GM19397 (cell line): ENCODE results near the gene EFCAB14.
A peak's percentile ranks its signal among the peaks of the same experiment; 100 is the strongest.
"Not testable (repeated sequence)": the region's sequence is repeated elsewhere in the genome, so short reads cannot be mapped to it uniquely, and the experiment has no call there.

Source experiments
- ATAC-seq: cut with Tn5 transposase; IDR thresholded peaks from one replicate; pipeline ENCODE4 v1.9.1; 2021; ENCODE audit warnings: mild to moderate bottlenecking, moderate library complexity; ENCODE audit not compliant: unreplicated experiment

The EFCAB14 gene

DNA sequence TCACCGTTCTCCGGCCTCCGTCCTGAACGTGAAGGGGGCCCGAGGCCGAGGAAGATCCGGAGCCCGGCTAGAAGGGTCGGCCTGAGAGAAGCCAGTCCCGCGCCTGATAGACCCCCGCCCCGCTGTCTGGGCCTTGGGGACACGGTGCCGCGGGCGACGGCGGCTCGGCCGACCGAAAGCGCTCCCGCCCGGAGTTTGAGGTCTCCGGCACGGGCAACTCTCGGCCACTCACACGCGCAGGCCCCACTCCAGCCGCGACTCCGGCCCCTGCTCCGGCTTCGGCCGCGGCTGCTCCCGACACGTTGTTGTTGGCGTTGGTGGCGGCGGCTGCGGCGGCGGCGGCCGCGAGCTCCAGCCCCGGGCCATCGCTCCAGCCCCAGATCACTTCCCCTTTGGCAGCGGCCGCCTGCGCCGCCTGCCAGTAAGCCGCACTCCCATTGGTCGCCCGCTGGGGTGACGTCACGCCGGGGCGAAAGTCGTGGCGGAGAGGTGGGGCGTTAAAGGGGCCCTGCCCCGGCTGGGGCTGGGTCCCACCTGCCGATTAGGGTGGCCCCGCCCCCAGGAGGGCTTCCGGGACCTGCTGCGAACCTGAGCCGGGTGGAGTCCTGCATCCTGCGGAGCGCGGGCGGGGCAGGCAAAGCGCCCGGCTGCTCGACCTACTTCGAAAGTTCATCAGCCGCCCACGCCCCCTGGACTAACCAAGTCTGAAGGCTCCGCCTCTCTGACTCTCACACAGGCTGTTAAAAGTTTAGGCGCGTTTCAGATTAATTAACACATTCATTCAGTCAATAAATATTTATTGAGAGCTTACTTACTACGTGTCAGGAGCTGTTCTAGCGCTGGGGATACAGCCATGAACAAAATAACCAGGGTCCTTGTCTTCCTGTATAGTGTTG lies at the start of gene EFCAB14:
Gene EFCAB14, minus strand, starts transcription at position 388 of the 896 bp plus-strand sequence. CDS start 1,027 bp downstream, outside the sequence.
- ATAC-seq = peak; percentile 98

GRCh38 chr1:46768445-46768844 lies 49.5 kb upstream of the EFCAB14 start:
- no peak for ATAC-seq

GRCh38 chr1:46767649-46768282 lies 48.9 kb upstream of the EFCAB14 start:
- no peak for ATAC-seq

GRCh38 chr1:46764402-46764801 lies 45.5 kb upstream of the EFCAB14 start:
- no peak for ATAC-seq

DNA sequence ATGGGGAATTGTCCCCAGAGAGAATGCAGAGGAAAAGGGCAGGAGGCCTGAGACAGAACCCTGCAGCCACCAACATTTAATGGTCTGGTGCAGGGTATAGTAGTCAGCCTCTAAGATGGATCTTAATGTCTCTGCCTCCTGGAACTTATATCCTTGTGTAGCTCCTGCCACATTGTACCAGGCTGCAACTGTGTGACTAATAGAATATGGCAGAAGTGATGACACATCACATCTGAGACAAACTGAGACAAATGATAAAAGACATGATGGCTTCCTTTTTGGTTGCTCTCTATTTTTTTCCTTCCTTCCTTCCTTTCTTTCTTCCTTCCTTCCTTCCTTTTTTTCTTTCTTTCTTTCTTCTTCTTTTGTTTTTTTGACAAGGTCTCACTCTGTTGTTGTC lies 42.8 kb upstream of the EFCAB14 start:
- ATAC-seq = no peak

- no peak for ATAC-seq
Measured at GRCh38 chr1:46760558-46761166, 41.7 kb upstream of the EFCAB14 start.

- no peak for ATAC-seq
Measured at GRCh38 chr1:46757956-46758528, 39.1 kb upstream of the EFCAB14 start.

GRCh38 chr1:46757247-46757955 lies 38.5 kb upstream of the EFCAB14 start:
- ATAC-seq = no peak

DNA sequence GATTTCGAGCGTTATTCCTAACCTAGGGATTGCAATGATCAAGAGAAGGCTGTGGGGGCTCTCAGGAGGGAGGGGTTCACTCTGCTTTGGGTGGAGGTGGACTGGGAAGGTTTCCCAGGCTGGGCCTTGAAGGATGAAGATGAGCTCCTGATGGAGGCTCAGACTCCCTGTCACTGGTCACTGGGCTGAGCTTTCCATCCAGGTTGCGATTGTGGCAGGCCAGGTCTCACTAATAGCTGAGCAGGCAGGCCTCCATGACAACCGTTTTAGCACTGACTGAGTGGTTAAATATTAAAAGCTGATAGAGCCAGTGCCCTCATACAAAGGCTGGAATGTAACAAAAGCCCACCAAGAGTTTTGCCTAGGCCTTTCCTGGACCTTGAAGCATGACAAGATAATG lies 36.2 kb upstream of the EFCAB14 start:
- no peak for ATAC-seq

GRCh38 chr1:46754707-46755106 lies 35.8 kb upstream of the EFCAB14 start:
- ATAC-seq = not testable (repeated sequence)

- no peak for ATAC-seq
Measured at GRCh38 chr1:46753985-46754384, 35.1 kb upstream of the EFCAB14 start.

- no peak for ATAC-seq
Measured at GRCh38 chr1:46749921-46750404, 31.0 kb upstream of the EFCAB14 start.

- ATAC-seq = no peak
Measured at GRCh38 chr1:46749404-46749803, 30.5 kb upstream of the EFCAB14 start.

DNA sequence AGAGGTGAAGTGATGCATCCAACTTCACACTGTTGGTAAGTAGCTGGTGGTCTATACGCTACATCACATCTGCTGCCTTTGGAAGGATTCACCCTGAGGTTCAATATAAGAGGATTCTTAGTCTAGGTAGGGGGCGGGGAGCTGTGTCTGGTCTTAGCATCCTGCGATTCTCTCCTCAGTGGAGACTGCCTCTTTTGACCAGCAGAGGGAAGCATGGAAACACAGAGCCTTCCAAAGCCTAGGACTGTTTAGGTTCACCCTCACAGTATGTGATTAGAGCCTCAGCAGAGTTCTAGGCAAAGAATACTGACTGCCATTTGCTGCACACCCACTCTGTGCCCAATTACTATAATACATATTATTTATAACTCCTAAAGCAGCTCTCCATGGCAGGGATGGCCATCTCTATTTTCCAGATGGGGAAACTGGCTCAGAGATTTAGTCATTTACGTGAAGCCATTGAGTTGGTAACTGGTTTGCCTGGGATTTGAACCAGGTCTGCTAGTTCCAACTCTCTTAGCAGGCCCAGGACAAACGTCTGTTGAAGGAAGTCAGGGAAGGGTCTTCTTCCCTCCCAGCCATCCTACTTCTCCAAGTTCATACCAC lies 28.9 kb upstream of the EFCAB14 start:
- ATAC-seq = no peak

DNA sequence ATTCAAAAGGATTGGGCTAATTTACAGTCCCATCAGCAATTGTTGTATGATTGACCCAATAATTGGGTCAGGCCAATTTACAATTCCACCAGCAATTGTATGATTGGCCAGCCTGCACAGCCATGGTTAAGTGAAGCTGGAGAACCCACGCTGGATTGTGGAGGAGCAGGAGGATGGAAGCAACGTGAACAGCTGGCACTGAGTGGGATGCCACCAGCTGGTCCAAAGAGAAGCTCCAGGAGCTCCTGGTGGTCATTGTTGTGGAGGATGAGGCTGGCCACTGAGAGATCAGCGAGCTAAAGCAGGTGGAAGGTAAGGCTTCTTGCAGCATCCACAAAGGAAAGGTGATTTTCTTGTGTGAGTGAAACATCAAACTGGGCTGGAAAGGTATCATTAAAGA lies 23.2 kb upstream of the EFCAB14 start:
- no peak for ATAC-seq

- ATAC-seq = no peak
Measured at GRCh38 chr1:46735708-46736324, 16.9 kb upstream of the EFCAB14 start.

DNA sequence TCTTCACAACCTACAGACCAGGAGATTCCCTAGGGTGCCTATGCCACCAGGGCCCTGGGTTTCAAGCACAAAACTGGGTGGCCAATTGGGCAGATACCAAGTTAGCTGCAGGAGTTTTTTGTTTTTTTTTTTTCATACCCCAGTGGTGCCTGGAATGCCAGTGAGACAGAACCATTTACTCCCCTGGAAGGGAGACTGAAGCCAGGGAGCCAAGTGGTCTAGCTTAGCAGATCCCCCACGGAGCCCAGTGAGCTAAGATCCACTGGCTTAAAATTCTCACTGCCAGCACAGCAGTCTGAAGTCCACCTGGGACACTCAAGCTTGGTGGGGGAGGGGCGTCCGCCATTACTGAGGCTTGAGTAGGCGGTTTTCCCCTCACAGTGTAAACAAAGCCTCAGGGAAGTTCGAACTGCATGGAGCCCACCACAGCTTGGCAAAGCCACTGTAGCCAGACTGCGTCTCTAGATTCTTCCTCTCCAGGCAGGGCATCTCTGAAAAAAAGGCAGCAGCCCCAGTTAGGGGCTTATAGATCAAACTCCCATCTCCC lies 9.5 kb upstream of the EFCAB14 start:
- ATAC-seq = not testable (repeated sequence)

- no peak for ATAC-seq
Measured at GRCh38 chr1:46725736-46726108, 6.8 kb upstream of the EFCAB14 start.

- peak; percentile 79 for ATAC-seq
Measured at GRCh38 chr1:46724991-46725735, 6.2 kb upstream of the EFCAB14 start.
